ENCODE measurements around the gene CDKAL1. TPM values are rescaled to one million over a fixed set of nuclear protein-coding genes. Genes with fewer than 3 reads are reported as not detected.

The CDKAL1 gene
- total and polyA plus RNA-seq, 10 of the 15 experiments (the other 5 are each of a cell fraction or from before 2014, with no cell fraction given): 10.7 to 26.9 (median 17.3) TPM

- DNase-seq (ENCODE audit: low read depth, low spot score): no peak
- Histone ChIP-seq H3K4me2 (ENCODE audit: control insufficient read depth, insufficient read depth) (no peak overlapping the region), H2AFZ (ENCODE audit: control insufficient read depth, low read depth, low read length) (no peak overlapping the region), H3K27me3 (replicated peaks in 1 of 2; ENCODE audit: control insufficient read depth in 2 of 2, insufficient read depth in 2 of 2, low read length in 1 of 2) (no peaks in the 10 kb centered on the region), H3K36me3 (ENCODE audit: control insufficient read depth in 2 of 2, insufficient read depth in 2 of 2, low read length in 1 of 2) (peaks cover 0 to 3% of the 10 kb centered on the region in 2 experiments; a peak in 2 of 4 replicates), H3K27ac (ENCODE audit: control insufficient read depth, insufficient read depth) (no peak overlapping the region; the same call in 1 of the 2 replicates), H3K4me1 (ENCODE audit: control insufficient read depth, insufficient read depth, low read length) (peaks cover 4% of the 10 kb centered on the region; the same call in 1 of the 2 replicates), H3K9me3 (replicated peaks; ENCODE audit: control insufficient read depth, insufficient read depth, low read length) (no peaks in the 10 kb centered on the region), H3K9ac (ENCODE audit: control insufficient read depth, insufficient read depth, low read length) (no peak overlapping the region), H3K79me2 (ENCODE audit: control insufficient read depth, insufficient read depth, low read length) (no peaks in the 10 kb centered on the region), H3K4me3 (no peak overlapping the region), H4K20me1 (ENCODE audit: control insufficient read depth, insufficient read depth) (no peaks in the 10 kb centered on the region)
- no peak for TF ChIP-seq CTCF (IDR thresholded peaks at IDR 0.05 in 2 of 3, conservative IDR thresholded peaks at IDR 0.05 in 1 of 3; ENCODE audit: control insufficient read depth in 2 of 3, extremely low read depth in 1 of 3, insufficient read depth in 1 of 3, low read depth in 3 of 3, low read length in 3 of 3)
- TF ChIP-seq RELA (IDR thresholded peaks at IDR 0.05; ENCODE audit: borderline replicate concordance, partially characterized antibody): no peak
- no peak for TF ChIP-seq TARDBP (IDR thresholded peaks at IDR 0.05; ENCODE audit: borderline replicate concordance)
- TF ChIP-seq CEBPB (IDR thresholded peaks at IDR 0.05; ENCODE audit: borderline replicate concordance in 1 of 2, low read depth in 2 of 2, low read length in 2 of 2): no peak
- TF ChIP-seq RBBP5 (conservative IDR thresholded peaks at IDR 0.05): no peak
- TF ChIP-seq TCF3 (IDR thresholded peaks at IDR 0.05; ENCODE audit: borderline replicate concordance, insufficient read depth, low read depth, low read length): no peak
- TF ChIP-seq RB1 (IDR thresholded peaks at IDR 0.05; ENCODE audit: borderline replicate concordance): no peak
- TF ChIP-seq POLR2AphosphoS5 (IDR thresholded peaks at IDR 0.05; ENCODE audit: low read length): no peak
- TF ChIP-seq BCL3 (IDR thresholded peaks at IDR 0.05; ENCODE audit: borderline replicate concordance, insufficient read depth, low read depth, low read length, poor library complexity, severe bottlenecking): no peak
- TF ChIP-seq SP1 (IDR thresholded peaks at IDR 0.05; ENCODE audit: low read depth, low read length): no peak
- TF ChIP-seq BCLAF1 (IDR thresholded peaks at IDR 0.05): no peak
- no peak for TF ChIP-seq ZBTB4 (CRISPR knock-in tag; IDR thresholded peaks at IDR 0.05)
- no peak; the same call in 1 of the 2 replicates for TF ChIP-seq JUNB (IDR thresholded peaks at IDR 0.05)
- ChIA-PET CTCF (interaction anchor here (0.6 to 0.7 kb wide), 2 partner anchors 22 to 463 kb away, joined by 3 read pairs; no protein-coding TSS in a partner anchor), RAD21 (ENCODE audit: unreplicated experiment) (no interaction called here), SMC1A (ENCODE audit: uncharacterized antibody, unreplicated experiment) (interaction anchor here (1.5 kb wide), 1 partner anchor 9 kb away, joined by 4 read pairs; no protein-coding TSS in a partner anchor), POLR2A (no interaction called here)
- ATAC-seq: no peak
- no peak for FAIRE-seq
- in situ Hi-C loops (cut with MboI): no loop called here
- intact Hi-C loops (cut with micrococcal nuclease; ENCODE audit: unreplicated experiment): no loop called here
- 63% methylated on average over 3 of the region's 3 CpGs for WGBS (ENCODE audit: insufficient coverage, insufficient replicate concordance, low lambda C conversion rate, missing lambda C conversion rate)
- BruUV-seq (replicated peaks): no TSS peak
Measured at GRCh38 chr6:20583444-20583800, 49.2 kb downstream of the CDKAL1 start.
